ENCODE results near the gene ZBTB42. TPM values are rescaled to one million over a fixed set of nuclear protein-coding genes. Genes with fewer than 3 reads are reported as not detected.

The ZBTB42 gene
- polyA plus RNA-seq, 1 of the 3 experiments (the other 2 are of a cell fraction), result 3.1 TPM

- Histone ChIP-seq H3K36me3 (replicated peaks in 1 of 2; ENCODE audit: control insufficient read depth in 1 of 2, insufficient read depth in 2 of 2, low read length in 1 of 2) (peaks cover 0 to 4% of the 10 kb centered on the region in 2 experiments), H3K27me3 (ENCODE audit: insufficient read depth) (no peaks in the 10 kb centered on the region), H3K9me3 (no peaks in the 10 kb centered on the region), H3K9me2 (no peaks in the 10 kb centered on the region), H4K20me1 (ENCODE audit: insufficient read depth) (no peaks in the 10 kb centered on the region), H3K27ac (ENCODE audit: low read depth in 2 of 2, low read length in 1 of 2) (no peak overlapping the region), H3K4me3 (ENCODE audit: low read depth in 2 of 2, low read length in 1 of 2) (no peak overlapping the region), H3K79me2 (ENCODE audit: insufficient read depth) (no peaks in the 10 kb centered on the region), H3K9ac (no peak overlapping the region), H3K4me2 (no peak overlapping the region), H3F3A (replicated peaks; ENCODE audit: insufficient read depth) (peaks cover 19% of the 10 kb centered on the region), H3K4me1 (ENCODE audit: control insufficient read depth in 1 of 2, insufficient read depth in 2 of 2, low read depth in 1 of 2, low read length in 1 of 2) (peaks cover 0 to 7% of the 10 kb centered on the region in 2 experiments; a peak in 1 of 4 replicates), H2AFZ (ENCODE audit: low read depth) (no peak overlapping the region)
- WGBS (ENCODE audit: low lambda C conversion rate), result 98% methylated on average over 3 of the region's 3 CpGs
- no peak for DNase-seq
- ChIA-PET CTCF (interaction anchor here (1.4 to 6.5 kb wide), 4 partner anchors 11 to 61 kb away, joined by 4 to 85 read pairs (median 21); partner anchors contain the start of gene SIVA1), POLR2A (no interaction called here)
- TF ChIP-seq TEAD4 (IDR thresholded peaks at IDR 0.05; ENCODE audit: borderline replicate concordance, insufficient read depth), result no peak
- TF ChIP-seq FOXM1 (IDR thresholded peaks at IDR 0.05; ENCODE audit: low read depth), result no peak
- no peak for TF ChIP-seq IRF3 (IDR thresholded peaks at IDR 0.05; ENCODE audit: low read depth, low read length)
- no peak for TF ChIP-seq RAD21 (IDR thresholded peaks at IDR 0.05; ENCODE audit: low read length)
- no peak for TF ChIP-seq CTCF (IDR thresholded peaks at IDR 0.05)
- no peak for TF ChIP-seq REST (IDR thresholded peaks at IDR 0.05; ENCODE audit: low read depth, low read length)
- TF ChIP-seq SMC3 (IDR thresholded peaks at IDR 0.05; ENCODE audit: low read depth, low read length), result no peak
- no peak for TF ChIP-seq RFX5 (IDR thresholded peaks at IDR 0.05; ENCODE audit: low read length)
- TF ChIP-seq FOSL2 (IDR thresholded peaks at IDR 0.05; ENCODE audit: borderline replicate concordance, low read depth), result no peak
- TF ChIP-seq USF1 (IDR thresholded peaks at IDR 0.05; ENCODE audit: borderline replicate concordance, low read depth), result no peak
- no peak for TF ChIP-seq MXI1 (IDR thresholded peaks at IDR 0.05; ENCODE audit: low read depth, low read length)
- TF ChIP-seq USF2 (IDR thresholded peaks at IDR 0.05; ENCODE audit: borderline replicate concordance, low read depth, low read length), result no peak
- TF ChIP-seq NFIC (IDR thresholded peaks at IDR 0.05; ENCODE audit: borderline replicate concordance), result no peak
- no peak for TF ChIP-seq TCF12 (IDR thresholded peaks at IDR 0.05)
- TF ChIP-seq EP300 (IDR thresholded peaks at IDR 0.05; ENCODE audit: borderline replicate concordance in 1 of 2, low read depth in 1 of 2, low read length in 1 of 2), result no peak
- no peak for TF ChIP-seq ELF1 (IDR thresholded peaks at IDR 0.05)
- no peak for TF ChIP-seq FOXJ3 (CRISPR knock-in tag; IDR thresholded peaks at IDR 0.05)
- TF ChIP-seq GATA2 (CRISPR knock-in tag; IDR thresholded peaks at IDR 0.05), result no peak
- no peak for TF ChIP-seq JUND (IDR thresholded peaks at IDR 0.05)
- no peak for TF ChIP-seq NRF1 (IDR thresholded peaks at IDR 0.05; ENCODE audit: low read depth, low read length)
Measured at GRCh38 chr14:104765517-104765916, 35.4 kb upstream of the ZBTB42 start.
